ENCODE data around the gene RNU1-1.
"Not testable (repeated sequence)": the region's sequence is repeated elsewhere in the genome, so short reads cannot be mapped to it uniquely, and the experiment has no call there.

The RNU1-1 gene

DNA sequence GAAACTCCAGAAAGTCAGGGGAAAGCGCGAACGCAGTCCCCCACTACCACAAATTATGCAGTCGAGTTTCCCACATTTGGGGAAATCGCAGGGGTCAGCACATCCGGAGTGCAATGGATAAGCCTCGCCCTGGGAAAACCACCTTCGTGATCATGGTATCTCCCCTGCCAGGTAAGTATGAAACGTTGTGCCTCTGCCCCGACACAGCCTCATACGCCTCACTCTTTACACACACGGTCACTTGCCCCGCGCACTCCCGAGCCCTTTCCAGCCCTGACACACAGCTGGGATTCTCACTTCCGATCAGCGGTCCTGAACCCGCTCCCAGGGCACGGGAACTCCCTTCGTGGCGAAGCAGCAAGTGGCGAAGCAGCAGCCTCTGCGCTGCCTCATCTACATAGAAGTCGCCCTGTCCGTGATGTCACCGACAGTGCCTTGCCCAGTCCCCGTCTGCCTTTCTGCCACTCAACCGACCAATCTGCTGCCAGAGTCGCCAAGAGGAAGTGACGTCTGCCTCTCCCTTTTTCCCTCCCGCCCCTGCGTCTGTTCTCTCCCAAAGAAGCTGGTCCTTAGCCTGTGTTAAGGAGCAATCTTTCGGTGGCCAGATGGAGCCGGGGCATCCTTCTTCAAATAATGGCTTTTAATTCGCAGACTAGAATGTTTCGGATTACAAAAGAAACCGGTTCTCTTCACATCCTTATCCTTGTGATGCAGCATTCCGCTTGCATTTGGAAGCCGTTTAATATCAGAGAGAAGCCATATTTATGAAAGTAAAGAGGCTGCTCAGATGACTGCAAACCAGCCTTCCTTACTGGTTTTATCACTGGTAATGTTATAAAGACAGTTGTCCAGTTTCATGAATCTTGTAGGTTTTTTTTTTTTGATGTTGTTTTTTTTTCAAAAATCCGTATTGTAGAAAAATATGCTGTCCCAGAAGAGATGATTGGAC, at the start of gene RNU1-1:
Gene RNU1-1 (minus strand): TSS at position 179 of the 949 bp plus-strand sequence.
- DNase-seq (ENCODE audit: low read depth): peak; percentile 61
- peak within 1 kb of the TSS; percentile 22 for H3K4me3 ChIP-seq (ENCODE audit: low read depth, low read length)
- in situ Hi-C loops (cut with HindIII; ENCODE audit: low sequenced_read_pairs): not testable (repeated sequence)

DNA sequence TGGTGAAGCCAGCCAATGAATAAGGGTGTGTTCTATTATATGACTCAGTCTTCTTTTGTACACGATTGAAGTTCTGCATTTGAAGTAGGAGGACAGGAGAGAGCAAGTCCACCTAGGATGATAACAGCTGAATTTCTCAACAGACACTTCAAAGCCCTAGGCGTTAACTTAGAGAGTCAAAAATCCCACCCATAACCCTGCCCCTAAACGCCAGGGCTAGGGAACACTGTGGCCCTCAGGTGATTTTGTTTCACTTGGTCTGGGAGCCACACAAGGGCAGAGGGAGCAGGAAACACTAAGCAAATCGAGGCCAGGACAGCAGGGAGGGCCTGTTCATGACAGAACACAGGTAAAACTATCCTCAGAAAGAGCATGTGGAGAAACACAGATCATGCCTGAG, 47.0 kb upstream of the RNU1-1 start:
- in situ Hi-C loops (cut with HindIII; ENCODE audit: low sequenced_read_pairs); DNase-seq (ENCODE audit: low read depth): not testable (repeated sequence)

DNA sequence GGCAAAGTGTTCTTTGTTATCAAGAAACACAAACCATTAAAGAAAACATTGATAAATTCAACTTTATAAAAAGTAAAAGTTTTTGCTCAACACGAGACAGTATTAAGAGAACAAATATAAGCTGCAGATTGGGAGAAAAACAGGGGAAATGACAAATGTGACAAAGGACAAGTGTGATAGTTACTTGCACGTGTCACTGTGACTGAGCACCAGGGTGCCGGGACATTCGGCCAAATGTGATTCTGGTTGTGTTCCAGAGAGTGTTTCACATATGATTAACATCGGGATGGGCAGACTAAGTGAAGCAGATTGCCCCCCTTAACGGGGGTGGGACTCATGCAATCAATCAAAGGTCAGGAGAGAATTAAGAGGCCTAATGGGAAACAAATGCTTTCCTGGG, 46.4 kb upstream of the RNU1-1 start:
- H3K4me3 ChIP-seq (ENCODE audit: low read depth, low read length); in situ Hi-C loops (cut with HindIII; ENCODE audit: low sequenced_read_pairs); DNase-seq (ENCODE audit: low read depth): not testable (repeated sequence)

More for the DNA sequence above, 47.0 kb upstream of the RNU1-1 start:
- not testable (repeated sequence) for H3K4me3 ChIP-seq (ENCODE audit: low read depth, low read length)

DNA sequence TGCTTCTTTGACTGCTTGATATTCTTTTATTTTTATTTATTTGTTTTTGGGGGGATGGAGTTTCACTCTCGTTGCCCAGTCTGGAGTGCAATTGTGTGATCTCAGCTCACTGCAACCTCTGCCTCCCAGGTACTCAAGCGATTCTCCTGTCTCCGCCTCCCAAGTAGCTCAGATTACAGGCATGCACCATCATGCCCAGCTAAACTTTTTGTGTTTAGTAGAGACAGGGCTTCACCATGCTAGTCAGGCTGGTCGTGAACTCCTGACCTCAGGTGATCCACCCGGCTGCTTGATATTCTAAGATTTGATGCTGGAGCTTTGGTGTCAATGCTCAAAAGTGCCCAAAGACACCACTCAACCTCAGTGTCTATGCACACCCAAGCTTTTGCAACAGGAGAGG, 45.6 kb upstream of the RNU1-1 start:
- H3K4me3 ChIP-seq (ENCODE audit: low read depth, low read length); in situ Hi-C loops (cut with HindIII; ENCODE audit: low sequenced_read_pairs); DNase-seq (ENCODE audit: low read depth): not testable (repeated sequence)

DNA sequence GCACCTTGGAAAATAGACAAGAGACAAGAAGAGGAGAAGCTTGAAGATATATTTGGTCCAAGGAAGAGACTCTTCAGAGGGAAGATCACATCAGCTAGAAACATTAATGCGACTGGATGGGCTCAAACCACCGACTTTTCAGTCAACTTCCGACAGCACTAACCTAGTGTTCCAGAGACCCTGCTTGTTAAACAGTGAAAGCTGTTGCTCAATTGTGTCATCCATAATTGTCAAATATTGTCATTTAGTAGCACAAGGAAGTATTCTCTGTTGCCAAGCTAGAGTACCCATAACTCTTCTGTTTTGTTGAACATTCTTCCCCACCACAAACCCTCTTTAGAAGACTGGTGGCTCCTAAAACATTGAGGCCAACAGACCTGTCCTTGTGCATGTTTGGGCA, 42.9 kb upstream of the RNU1-1 start:
- H3K4me3 ChIP-seq (ENCODE audit: low read depth, low read length); DNase-seq (ENCODE audit: low read depth); in situ Hi-C loops (cut with HindIII; ENCODE audit: low sequenced_read_pairs): not testable (repeated sequence)

DNA sequence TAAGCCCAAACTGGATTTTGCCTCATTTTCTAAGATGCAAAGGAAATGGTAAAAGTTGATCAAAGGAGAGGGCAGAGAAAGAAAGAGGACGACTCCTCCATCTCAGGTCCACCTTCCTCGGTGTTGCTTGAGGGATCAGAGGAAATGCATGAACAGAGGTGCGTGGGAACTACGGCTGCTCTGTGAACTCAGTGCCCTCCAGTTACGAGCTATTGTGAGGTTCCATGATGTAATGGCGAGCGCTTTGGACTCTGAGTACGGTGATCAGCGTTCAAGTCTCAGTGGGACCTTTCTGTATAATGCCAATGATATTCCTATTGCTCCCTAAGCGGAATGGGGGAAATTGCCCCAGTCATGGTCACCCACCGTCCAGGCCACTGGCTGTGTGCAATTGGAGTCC, 39.2 kb upstream of the RNU1-1 start:
- DNase-seq (ENCODE audit: low read depth); H3K4me3 ChIP-seq (ENCODE audit: low read depth, low read length); in situ Hi-C loops (cut with HindIII; ENCODE audit: low sequenced_read_pairs): not testable (repeated sequence)

DNA sequence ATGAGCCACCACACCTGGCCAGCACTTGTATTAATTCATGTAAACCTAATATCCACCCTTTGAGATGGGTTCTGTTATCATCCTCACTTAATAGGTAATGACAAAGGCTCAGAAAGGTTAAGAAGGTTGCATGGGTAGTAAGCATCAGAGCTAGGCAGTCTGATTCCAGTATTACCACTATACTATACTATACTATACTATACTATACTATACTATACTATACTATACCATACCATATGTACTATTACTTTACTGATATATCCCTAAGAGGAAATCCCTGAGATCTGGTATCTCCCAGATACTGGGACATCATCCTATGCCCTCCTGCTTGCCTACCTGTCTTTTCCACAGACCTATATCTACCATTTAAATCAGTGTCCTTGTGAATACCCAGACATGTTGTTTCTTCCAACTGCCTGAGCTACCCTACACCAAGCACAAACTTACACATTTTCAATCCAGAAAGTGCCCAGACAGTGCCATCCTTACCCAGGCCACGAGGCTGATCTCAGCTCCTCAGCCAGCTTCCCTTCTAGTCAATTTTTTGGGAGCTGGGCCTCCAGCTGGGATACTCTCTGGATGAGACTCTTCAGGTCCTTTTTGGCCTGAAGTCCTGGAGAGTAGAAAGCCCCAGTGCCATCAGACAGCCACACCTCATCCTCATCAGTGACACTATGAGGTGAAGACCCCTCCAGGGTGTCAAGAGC, 36.3 kb upstream of the RNU1-1 start:
- DNase-seq (ENCODE audit: low read depth); in situ Hi-C loops (cut with HindIII; ENCODE audit: low sequenced_read_pairs); H3K4me3 ChIP-seq (ENCODE audit: low read depth, low read length): not testable (repeated sequence)

DNA sequence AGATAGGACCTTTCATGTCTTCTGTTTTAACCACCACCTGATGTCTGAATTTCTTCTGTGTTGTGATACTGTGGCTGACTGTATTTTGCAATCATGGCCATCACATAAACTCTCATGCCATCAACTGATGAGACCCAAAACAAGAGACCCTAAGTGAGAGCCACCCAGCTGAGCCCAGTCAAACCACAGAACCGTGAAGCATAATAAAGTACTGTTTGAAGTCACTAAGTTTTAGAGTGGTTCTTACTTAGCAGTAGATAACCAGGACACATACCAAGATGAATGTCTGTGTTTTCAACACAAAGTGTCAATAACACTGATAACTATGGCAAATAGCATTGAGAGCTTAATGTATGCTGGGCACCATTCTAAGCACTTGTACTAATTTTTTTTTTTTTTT, 35.5 kb upstream of the RNU1-1 start:
- DNase-seq (ENCODE audit: low read depth); in situ Hi-C loops (cut with HindIII; ENCODE audit: low sequenced_read_pairs); H3K4me3 ChIP-seq (ENCODE audit: low read depth, low read length): not testable (repeated sequence)

DNA sequence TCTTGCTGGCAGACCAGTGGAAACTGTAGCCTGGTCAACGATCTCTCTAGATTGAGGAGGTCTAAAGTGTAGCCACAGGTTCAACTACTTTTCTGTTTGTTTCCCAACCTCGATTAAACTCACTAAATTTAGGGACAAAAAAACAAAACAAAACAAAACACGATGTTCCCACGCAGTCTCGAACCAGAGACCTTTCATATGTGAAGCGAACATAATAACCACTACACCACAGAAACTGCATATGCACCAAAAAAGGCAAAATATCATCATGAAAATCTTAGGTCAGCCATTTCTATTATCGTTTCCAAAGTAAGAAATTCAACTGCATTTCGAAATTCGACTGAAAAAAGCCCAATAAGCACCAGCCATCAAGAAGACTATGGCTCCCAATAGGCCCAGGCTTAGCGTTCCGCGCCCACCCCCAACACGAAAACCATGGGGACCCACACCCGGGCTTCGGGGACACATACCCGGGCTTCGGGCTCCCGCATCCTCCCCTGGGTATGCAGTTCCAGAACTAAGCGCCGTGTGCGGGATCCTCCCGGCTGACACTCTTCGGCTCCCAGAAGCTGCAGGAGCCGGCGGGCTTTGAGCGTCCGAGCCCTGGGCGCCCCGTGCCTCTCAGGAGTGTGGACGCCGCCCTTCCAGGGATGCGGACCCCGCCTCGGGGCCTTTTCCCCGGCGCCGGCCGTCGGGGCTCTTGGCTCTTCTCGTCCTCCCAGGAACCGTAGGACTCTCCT, 33.6 kb upstream of the RNU1-1 start:
- in situ Hi-C loops (cut with HindIII; ENCODE audit: low sequenced_read_pairs); DNase-seq (ENCODE audit: low read depth); H3K4me3 ChIP-seq (ENCODE audit: low read depth, low read length): not testable (repeated sequence)

DNA sequence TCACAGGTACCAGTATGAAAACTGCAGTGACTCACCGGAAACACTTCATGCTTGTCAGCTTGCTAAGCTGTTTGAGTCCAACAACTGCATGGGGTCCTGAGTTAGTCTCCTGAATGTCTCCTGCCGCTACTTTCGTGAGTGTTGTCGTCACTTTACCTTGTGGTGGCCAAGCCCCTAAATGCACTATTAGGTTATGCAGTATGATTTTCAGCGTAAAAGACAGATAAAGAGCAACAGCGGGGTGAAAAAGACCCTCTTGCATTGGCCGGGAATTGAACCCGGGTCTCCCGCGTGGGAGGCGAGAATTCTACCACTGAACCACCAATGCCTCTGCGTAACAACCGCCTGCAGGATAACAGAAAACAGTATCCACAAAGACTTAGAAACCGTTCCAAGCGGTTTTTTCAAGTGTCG, 31.6 kb upstream of the RNU1-1 start:
- H3K4me3 ChIP-seq (ENCODE audit: low read depth, low read length); in situ Hi-C loops (cut with HindIII; ENCODE audit: low sequenced_read_pairs): not testable (repeated sequence)
- peak; percentile 6 for DNase-seq (ENCODE audit: low read depth)

DNA sequence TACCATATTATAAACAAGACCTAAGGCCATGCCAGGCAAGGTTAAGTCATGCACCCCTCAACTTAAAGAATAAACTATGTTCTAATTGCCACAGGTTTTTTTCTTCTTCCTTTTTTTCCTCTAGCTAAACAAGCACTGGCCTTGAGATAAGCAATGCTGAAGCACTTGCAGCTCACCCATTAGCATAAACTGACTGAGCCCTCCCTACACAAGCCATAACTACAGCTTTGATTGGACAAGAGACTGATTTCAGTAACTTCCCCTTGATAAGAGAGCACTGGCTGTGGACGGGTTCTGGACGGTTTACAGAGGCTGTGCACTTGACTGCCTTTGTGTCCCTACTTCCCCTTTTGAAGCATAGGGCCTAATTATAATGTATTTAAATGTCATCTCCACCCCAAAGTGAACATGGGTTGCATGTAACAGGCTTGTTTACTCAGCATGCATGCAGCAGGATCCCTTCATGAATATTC, 26.4 kb upstream of the RNU1-1 start:
- in situ Hi-C loops (cut with HindIII; ENCODE audit: low sequenced_read_pairs); DNase-seq (ENCODE audit: low read depth); H3K4me3 ChIP-seq (ENCODE audit: low read depth, low read length): not testable (repeated sequence)

DNA sequence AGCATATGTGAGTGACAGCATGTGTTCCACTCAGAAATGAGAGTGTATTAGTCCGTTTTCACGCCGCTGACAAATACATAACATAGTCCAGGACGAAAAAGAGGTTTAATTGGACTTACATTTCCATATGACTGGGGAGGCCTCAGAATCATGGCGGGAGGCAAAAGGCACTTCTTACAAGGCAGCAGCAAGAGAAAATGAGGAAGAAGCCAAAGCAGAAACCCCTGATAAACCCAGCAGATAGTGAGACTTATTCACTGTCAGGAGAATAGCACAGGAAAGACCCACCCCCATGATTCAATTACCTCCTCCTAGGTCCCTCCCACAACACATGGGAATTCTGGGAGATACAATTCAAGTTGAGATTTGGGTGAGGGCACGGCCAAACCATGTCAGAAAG, 23.4 kb upstream of the RNU1-1 start:
- H3K4me3 ChIP-seq (ENCODE audit: low read depth, low read length); DNase-seq (ENCODE audit: low read depth); in situ Hi-C loops (cut with HindIII; ENCODE audit: low sequenced_read_pairs): not testable (repeated sequence)

DNA sequence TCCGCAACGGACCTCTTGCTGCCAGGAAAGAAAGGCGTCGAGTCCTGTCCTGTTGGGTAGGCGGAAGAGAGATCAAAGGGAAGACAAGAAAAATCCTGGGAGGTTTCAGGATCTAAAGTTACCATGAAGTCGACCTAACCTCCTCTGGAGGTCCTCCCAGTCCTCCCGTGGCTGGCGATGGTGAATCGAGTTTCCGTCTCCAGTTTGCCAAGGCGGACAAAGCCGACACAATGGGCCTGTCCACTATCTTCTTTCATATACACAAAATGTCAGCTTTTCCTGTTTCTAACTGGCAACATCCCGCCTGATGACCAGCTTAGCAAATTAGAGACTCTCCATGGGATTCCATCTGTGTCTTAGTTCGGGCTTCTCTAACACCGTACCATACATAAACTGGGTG, 22.7 kb upstream of the RNU1-1 start:
- H3K4me3 ChIP-seq (ENCODE audit: low read depth, low read length); DNase-seq (ENCODE audit: low read depth); in situ Hi-C loops (cut with HindIII; ENCODE audit: low sequenced_read_pairs): not testable (repeated sequence)

DNA sequence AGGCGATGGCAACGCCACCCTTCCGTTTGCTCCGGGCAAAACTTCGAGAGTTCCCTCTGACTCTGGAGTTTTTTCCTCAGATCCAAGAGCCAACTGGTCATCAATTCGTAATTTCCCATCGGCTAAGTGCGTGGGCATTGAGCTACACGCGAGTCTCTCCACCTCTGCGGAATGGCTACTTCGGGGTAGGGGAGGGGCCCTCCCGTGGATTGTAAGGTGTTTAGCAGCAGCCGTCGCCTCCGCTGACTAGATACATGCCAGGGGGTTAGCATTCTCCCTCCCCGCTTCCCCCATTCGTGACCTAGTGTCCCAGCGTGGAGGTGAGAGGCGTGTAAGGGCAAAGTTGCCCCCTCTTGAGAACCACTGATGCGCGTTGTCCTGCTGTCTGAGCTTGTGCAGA, 21.8 kb upstream of the RNU1-1 start:
- H3K4me3 ChIP-seq (ENCODE audit: low read depth, low read length); DNase-seq (ENCODE audit: low read depth); in situ Hi-C loops (cut with HindIII; ENCODE audit: low sequenced_read_pairs): not testable (repeated sequence)

DNA sequence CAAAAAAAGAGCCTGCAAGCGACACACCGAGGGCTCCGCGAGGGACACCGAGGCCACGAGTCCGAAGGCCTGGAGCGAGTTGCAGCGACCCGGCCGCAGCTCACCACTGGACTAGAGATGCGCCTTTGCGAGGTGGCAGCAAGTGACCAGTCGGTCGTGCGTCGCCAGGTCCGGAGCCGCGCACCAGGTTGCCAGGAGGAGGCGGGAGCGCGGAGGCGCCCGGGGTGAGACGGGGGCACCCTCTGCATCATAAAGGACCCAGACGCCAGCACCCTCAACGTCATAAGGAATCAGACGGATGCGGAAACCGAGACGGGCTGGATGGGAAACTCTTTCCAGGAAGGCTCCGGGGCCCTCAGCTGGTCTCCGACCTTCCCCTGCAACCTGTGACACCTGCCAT, 21.4 kb upstream of the RNU1-1 start:
- DNase-seq (ENCODE audit: low read depth); in situ Hi-C loops (cut with HindIII; ENCODE audit: low sequenced_read_pairs): not testable (repeated sequence)
- peak overlapping the region; percentile 24 for H3K4me3 ChIP-seq (ENCODE audit: low read depth, low read length)

DNA sequence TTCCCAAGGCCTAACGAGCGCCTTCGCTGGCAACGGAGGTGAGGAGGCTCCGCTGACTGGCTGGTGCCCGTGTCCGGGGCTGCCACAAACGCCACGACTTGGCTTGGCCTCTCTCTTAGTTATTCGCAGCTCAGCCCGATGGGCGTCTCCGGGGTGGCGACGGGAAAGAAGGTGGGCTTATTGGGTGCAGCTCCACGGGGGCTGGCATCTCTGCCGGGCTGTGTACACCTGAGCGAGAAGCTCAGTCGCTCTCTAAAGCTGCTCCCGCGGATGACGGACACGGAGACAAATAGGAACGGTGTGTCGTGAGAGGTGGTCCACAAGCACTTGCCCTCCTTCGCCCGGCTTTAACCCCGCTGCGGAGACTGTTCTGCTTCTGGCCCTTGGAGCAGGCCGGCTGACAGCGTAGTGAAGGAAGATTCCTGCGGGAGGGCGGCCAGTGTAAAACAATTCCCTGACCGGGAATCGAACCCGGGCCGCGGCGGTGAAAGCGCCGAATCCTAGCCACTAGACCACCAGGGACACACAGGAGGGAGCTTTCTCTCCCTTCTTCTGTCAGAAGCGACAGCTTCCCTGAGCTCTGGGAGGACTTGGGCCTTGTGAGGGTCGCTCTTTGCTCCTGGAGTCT, 20.9 kb upstream of the RNU1-1 start:
- H3K4me3 ChIP-seq (ENCODE audit: low read depth, low read length): peak overlapping the region; percentile 24
- DNase-seq (ENCODE audit: low read depth); in situ Hi-C loops (cut with HindIII; ENCODE audit: low sequenced_read_pairs): not testable (repeated sequence)

Data from astrocyte of the cerebellum (primary cell).